Measurements from ENCODE around the gene TMSB15C.
"Not testable (repeated sequence)": the region's sequence is repeated elsewhere in the genome, so short reads cannot be mapped to it uniquely, and the experiment has no call there.

TMSB15C gene

GRCh38 chrX:104062636-104063035 is 13.4 kb downstream of the TMSB15C start:
- intact Hi-C loops (cut with DNase I); DNase-seq: not testable (repeated sequence)

GRCh38 chrX:104054956-104055355 is 21.1 kb downstream of the TMSB15C start:
- DNase-seq; intact Hi-C loops (cut with DNase I): not testable (repeated sequence)

DNA sequence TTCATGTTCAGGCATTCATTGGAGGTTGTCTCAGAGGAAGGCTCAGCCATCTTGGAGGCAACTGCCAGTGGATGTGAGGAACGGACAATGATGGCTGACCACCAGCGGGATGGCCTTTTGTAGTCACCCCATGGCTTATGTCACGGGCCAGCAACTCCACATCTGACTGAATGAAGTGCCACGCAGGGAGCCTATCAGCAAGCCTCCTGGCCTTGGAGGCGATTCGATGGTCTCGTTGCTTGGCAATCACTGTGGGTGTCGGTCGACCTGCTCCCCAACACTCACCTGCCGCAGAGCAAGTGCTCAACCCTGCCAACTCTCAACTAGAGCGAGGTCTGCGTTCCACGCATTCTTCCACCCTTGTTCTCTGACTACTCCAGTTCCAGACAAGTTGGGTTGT is 28.9 kb downstream of the TMSB15C start:
- intact Hi-C loops (cut with DNase I) = no loop called here
- no peak for DNase-seq

- intact Hi-C loops (cut with DNase I) = no loop called here
- no peak for DNase-seq
Measured at GRCh38 chrX:104045642-104046041, 30.4 kb downstream of the TMSB15C start.

- intact Hi-C loops (cut with DNase I) = no loop called here
- no peak for DNase-seq
Measured at GRCh38 chrX:104041003-104041402, 35.0 kb downstream of the TMSB15C start.

- DNase-seq = no peak
- intact Hi-C loops (cut with DNase I) = no loop called here
Measured at GRCh38 chrX:104039689-104040505, 36.1 kb downstream of the TMSB15C start, which contains the start of gene H2BW2. Gene H2BW2 (plus strand): TSS chrX:104039956. CDS start chrX:104039995, 39 bp downstream.

All from head of caudate nucleus (tissue), 42 donors.